SK-N-DZ (cell line): ENCODE data around the gene FOS. TPM values are rescaled to one million over a fixed set of nuclear protein-coding genes. Genes with fewer than 3 reads are reported as not detected.
A peak's percentile ranks its signal among the peaks of the same experiment; 100 is the strongest.
"Not testable (repeated sequence)": the region's sequence is repeated elsewhere in the genome, so short reads cannot be mapped to it uniquely, and the experiment has no call there.

Source experiments
- DNase-seq: peaks from one replicate; pipeline ENCODE4 v3.0.0-alpha.2; 2015; ENCODE audit warnings: low spot score
- polyA plus RNA-seq, 2 experiments: library from polyadenylated mRNA; depleted of rRNA; stranded (reverse); fragments of >200 nt; gene quantifications; 2 replicates each; pipeline ENCODE4 v1.2.3, GENCODE V29; 2014

Gene FOS
- polyA plus RNA-seq (2014; cell fraction: cytosol; rRNA removed): 2.0 and 2.5 TPM in 2 replicates
- polyA plus RNA-seq (2014; cell fraction: nucleus; rRNA removed): 9.7 and 20.3 TPM in 2 replicates

GRCh38 chr14:75278422-75279152 lies at the start of gene FOS:
Gene FOS (plus strand): TSS chr14:75278828. CDS start chr14:75278983, 155 bp downstream.
- DNase-seq: peak; percentile 92

GRCh38 chr14:75229661-75230139 lies 48.9 kb upstream of the FOS start:
- no peak for DNase-seq

- no peak for DNase-seq
These were observed 48.4 kb upstream of the FOS start for GRCh38 chr14:75230140-75230792.

GRCh38 chr14:75231320-75231719 lies 47.3 kb upstream of the FOS start:
- no peak for DNase-seq

- DNase-seq: no peak
These were observed 46.4 kb upstream of the FOS start for GRCh38 chr14:75232191-75232590.

GRCh38 chr14:75232597-75232996 lies 46.0 kb upstream of the FOS start:
- no peak for DNase-seq

GRCh38 chr14:75234173-75235115 lies 44.2 kb upstream of the FOS start:
- DNase-seq: no peak

GRCh38 chr14:75235198-75235597 lies 43.4 kb upstream of the FOS start:
- not testable (repeated sequence) for DNase-seq

- no peak for DNase-seq
These were observed 42.2 kb upstream of the FOS start for GRCh38 chr14:75236467-75236866.

- no peak for DNase-seq
These were observed 41.7 kb upstream of the FOS start for GRCh38 chr14:75236901-75237419.

GRCh38 chr14:75238756-75239455 lies 39.7 kb upstream of the FOS start:
- no peak for DNase-seq

GRCh38 chr14:75240781-75241180 lies 37.8 kb upstream of the FOS start:
- DNase-seq: no peak

GRCh38 chr14:75242546-75243273 lies 35.9 kb upstream of the FOS start:
- no peak for DNase-seq

GRCh38 chr14:75244121-75244520 lies 34.5 kb upstream of the FOS start:
- no peak for DNase-seq

GRCh38 chr14:75246546-75247285 lies 31.9 kb upstream of the FOS start:
- DNase-seq: no peak

- DNase-seq: no peak
These were observed 31.2 kb upstream of the FOS start for GRCh38 chr14:75247286-75247922.

GRCh38 chr14:75247939-75248338 lies 30.7 kb upstream of the FOS start:
- no peak for DNase-seq

- no peak for DNase-seq
These were observed 29.2 kb upstream of the FOS start for GRCh38 chr14:75249251-75249957.
